ENCODE measurements around the gene MVD. TPM values are rescaled to one million over a fixed set of nuclear protein-coding genes. Genes with fewer than 3 reads are reported as not detected.
A peak's percentile ranks its signal among the peaks of the same experiment; 100 is the strongest.

Gene MVD
- total RNA-seq, 1 donor from 2014 or later = 196 TPM

DNA sequence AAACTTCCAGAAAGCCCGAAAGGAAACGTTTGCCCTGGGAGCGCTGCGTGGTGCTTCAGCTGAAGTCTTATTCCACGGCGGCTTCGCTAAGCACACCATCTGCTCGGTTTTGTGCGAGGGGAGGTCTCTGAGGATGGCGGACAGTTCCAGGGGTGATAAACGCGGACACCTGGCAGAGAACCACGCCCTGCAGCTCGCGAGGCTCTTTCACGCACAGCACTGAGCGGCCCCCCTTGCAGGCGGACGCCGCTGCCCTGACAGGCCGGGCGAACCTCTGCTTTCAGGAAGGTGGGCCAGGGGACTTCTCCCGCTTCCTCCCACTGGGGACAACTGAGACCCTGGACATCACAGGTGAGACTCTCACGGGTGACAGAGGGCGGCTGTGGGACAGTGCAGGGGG is 3.7 kb downstream of the MVD start:
- TF ChIP-seq CTCF (conservative IDR thresholded peaks at IDR 0.05) = no peak
- Mint-ChIP-seq H3K27me3 (ENCODE audit: low read depth) (no peaks in the 10 kb centered on the region), H3K4me1 (peaks cover 15% of the 10 kb centered on the region), H3K36me3 (ENCODE audit: low read depth) (no peaks in the 10 kb centered on the region), H3K27ac (ENCODE audit: unreplicated experiment) (peak overlapping the region; percentile 62), H3K4me3 (peak overlapping the region; percentile 31), H3K9me3 (no peaks in the 10 kb centered on the region)
- no peak for DNase-seq (ENCODE audit: low read depth, low spot score)

DNA sequence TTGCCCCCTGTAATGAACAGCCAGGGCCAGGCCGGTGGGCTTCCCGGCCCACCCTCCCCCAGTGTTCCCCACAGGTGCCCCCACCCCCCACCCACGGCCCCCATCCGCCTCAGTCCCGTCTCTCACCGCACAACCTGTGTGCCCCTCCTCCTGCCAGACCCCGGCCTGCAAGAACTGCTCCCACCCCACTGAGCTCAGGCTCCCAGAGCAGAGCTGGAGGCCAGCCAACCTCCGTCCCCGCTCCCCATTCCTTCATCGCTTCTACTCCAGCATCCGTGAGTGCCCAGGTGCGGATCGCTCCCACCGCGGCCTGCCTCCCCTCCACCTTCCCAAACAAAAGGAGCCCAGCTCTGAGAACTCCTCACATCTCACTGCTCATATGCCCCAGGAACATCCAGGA is 4.2 kb downstream of the MVD start:
- no peaks in the 10 kb centered on the region for H3K36me3 Mint-ChIP-seq (ENCODE audit: low read depth)
- H3K9me3 Mint-ChIP-seq = no peaks in the 10 kb centered on the region
- H3K4me1 Mint-ChIP-seq = peaks cover 12% of the 10 kb centered on the region
- no peak for TF ChIP-seq CTCF (conservative IDR thresholded peaks at IDR 0.05)
- DNase-seq (ENCODE audit: low read depth, low spot score) = no peak
- peak overlapping the region; percentile 31 for H3K4me3 Mint-ChIP-seq
- H3K27me3 Mint-ChIP-seq (ENCODE audit: low read depth) = no peaks in the 10 kb centered on the region
- H3K27ac Mint-ChIP-seq (ENCODE audit: unreplicated experiment) = peak overlapping the region; percentile 62

DNA sequence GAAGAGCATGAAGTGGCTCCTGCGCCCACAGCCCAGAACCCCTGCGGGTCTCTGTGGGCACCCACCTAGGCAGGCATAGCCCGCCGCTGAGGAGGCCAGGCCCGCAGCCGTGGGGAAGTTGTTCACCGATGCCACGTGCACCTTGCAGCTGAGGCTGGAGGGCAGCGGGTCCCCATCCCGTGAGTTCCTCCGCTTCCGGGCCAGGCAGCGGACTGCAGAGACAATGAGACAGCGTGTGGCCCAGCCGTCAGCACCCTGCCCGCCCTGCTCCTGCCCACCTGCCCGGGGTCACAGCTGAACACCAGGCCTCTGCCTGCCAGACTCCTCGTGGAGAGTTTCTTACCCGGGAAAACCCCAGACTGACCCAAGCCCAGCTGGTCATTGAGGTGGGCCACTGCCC is 5.5 kb downstream of the MVD start:
- no peaks in the 10 kb centered on the region for H3K9me3 Mint-ChIP-seq
- no peak for TF ChIP-seq CTCF (conservative IDR thresholded peaks at IDR 0.05)
- no peak overlapping the region for H3K4me3 Mint-ChIP-seq
- no peak for DNase-seq (ENCODE audit: low read depth, low spot score)
- no peaks in the 10 kb centered on the region for H3K27me3 Mint-ChIP-seq (ENCODE audit: low read depth)
- no peak overlapping the region for H3K27ac Mint-ChIP-seq (ENCODE audit: unreplicated experiment)
- no peaks in the 10 kb centered on the region for H3K36me3 Mint-ChIP-seq (ENCODE audit: low read depth)
- peaks cover 12% of the 10 kb centered on the region for H3K4me1 Mint-ChIP-seq

- H3K4me3 Mint-ChIP-seq = no peak overlapping the region
- no peaks in the 10 kb centered on the region for H3K9me3 Mint-ChIP-seq
- peaks cover 7% of the 10 kb centered on the region for H3K4me1 Mint-ChIP-seq
- no peak for TF ChIP-seq CTCF (conservative IDR thresholded peaks at IDR 0.05)
- no peaks in the 10 kb centered on the region for H3K36me3 Mint-ChIP-seq (ENCODE audit: low read depth)
- DNase-seq (ENCODE audit: low read depth, low spot score) = no peak
- no peak overlapping the region for H3K27ac Mint-ChIP-seq (ENCODE audit: unreplicated experiment)
- no peaks in the 10 kb centered on the region for H3K27me3 Mint-ChIP-seq (ENCODE audit: low read depth)
These were observed 6.5 kb downstream of the MVD start for GRCh38 chr16:88656291-88656980.

- Mint-ChIP-seq H3K27ac (ENCODE audit: unreplicated experiment) (no peak overlapping the region), H3K36me3 (ENCODE audit: low read depth) (no peaks in the 10 kb centered on the region), H3K9me3 (no peaks in the 10 kb centered on the region), H3K4me1 (peaks cover 6% of the 10 kb centered on the region), H3K4me3 (no peak overlapping the region), H3K27me3 (ENCODE audit: low read depth) (no peaks in the 10 kb centered on the region)
- no peak for DNase-seq (ENCODE audit: low read depth, low spot score)
- no peak for TF ChIP-seq CTCF (conservative IDR thresholded peaks at IDR 0.05)
These were observed 7.1 kb downstream of the MVD start for GRCh38 chr16:88655733-88656281.
